Stimulated activated CD8-positive, alpha-beta memory T cell treated with anti-CD3 and anti-CD28 coated beads, Interleukin-7, amount 100 ng/mL, for 48 hours (primary cell): ENCODE measurements around the gene CHST4.
A peak's percentile ranks its signal among the peaks of the same experiment; 100 is the strongest.
"Not testable (repeated sequence)": the region's sequence is repeated elsewhere in the genome, so short reads cannot be mapped to it uniquely, and the experiment has no call there.

Experiments used
- DNase-seq, 2 donors: peaks; one replicate each; pipeline ENCODE4 v3.0.0-alpha.2; 2020; ENCODE audit warnings: low read depth in 1 of 2; ENCODE audit errors: extremely low read depth in 1 of 2

CHST4 gene

DNA sequence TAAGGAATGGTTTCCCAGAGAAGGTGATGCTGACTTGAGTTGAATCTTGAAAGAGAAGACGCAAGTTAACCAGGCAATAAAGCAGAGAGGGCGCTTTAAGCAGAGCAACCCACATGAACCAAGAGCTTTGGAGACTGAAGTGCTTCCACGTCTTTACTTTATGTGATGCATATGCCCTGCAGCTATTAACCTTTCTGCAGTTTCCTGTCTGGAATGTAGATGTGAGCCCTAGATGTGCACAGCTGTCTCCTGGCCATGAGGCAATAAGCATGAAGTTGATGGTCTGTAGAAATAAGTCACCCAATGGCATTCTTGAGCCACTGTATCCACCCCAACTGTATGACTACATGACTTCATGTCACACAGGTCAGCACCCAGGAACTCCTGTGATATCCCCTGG, 5.7 kb upstream of the CHST4 start:
- DNase-seq: no peak

DNA sequence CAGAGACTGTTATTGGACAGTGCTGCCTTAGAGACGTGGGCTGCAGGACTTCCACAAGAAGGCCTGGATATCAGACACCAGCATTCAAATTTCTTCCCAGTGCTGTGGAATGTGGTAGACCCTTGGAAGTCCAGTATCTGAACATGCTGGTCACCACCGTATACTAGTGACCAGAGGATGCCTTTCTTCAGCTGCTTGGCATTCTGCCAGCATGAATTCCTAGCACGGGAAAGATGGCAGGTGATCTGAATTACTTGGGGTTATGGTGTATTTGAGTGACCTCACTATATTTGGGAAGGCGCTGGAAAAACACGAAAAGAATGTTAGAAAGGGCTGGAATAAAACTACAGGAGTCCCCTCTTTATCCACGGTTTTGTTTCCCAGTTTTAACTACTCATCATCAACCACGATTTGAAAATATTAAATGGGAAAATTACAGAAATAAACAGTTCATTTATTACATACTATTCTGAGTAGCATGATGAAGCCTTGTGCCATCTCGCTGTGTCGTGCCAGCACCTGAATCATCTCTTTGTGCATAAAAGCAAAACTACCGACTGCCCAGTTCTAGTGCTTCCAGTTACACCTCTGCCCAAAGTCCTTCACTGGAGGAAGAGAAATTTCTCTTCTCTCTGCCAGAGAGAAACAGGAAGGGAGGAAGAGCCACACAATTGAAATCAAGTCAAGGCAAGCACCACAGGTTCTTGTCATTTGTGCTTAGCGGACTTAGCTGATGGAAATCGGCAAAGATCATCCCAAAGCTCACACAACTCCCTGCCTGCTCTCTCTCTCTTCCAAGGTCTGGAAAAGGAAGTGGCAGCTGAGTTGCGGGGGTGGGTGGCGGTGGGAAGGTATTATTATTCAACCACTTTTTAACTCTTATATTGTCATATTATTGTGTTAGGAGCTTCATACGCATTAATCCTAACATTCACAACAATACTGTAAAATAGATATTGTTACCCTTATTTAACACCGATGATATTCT, 1.4 kb upstream of the CHST4 start:
- DNase-seq: no peak

DNA sequence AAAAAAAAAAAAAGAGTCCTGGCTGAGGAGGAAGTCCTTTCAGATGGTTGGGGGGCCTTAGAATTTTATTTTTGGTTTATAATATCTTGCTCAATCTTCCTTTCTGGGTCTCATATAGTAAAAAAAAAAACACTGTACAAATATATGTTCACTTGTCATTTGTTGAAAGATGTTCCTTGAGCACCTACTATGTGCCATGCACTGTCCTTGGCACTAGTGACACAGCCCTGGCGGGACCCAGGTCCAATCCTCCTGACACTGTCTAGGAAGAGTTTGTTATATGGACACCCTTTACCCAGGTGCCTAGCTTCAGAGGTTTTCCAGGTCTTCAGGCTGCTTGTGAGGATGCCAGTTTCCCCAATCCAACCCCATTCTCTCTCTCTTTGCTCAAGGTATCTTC, 2.0 kb downstream of the CHST4 start:
- no peak for DNase-seq

DNA sequence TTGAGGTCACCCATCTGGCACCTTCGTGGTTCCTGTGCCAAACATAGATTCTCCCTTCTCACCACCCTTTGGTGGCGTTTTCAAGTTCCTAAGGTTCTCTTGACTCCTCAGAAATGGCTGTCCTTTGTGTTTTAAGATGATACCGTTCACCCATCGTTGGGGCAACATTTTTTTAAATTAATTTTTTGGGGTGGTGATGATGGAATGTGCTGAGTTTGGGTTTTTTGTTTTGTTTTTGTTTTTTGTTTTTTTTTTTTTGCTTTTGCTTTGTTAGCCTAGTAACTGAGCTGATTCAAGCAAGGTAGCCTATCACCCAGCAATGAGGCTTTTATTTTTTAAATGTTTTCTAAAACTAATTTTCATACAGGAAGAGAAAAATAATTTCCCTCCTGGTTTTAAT, 2.6 kb downstream of the CHST4 start:
- no peak for DNase-seq

DNA sequence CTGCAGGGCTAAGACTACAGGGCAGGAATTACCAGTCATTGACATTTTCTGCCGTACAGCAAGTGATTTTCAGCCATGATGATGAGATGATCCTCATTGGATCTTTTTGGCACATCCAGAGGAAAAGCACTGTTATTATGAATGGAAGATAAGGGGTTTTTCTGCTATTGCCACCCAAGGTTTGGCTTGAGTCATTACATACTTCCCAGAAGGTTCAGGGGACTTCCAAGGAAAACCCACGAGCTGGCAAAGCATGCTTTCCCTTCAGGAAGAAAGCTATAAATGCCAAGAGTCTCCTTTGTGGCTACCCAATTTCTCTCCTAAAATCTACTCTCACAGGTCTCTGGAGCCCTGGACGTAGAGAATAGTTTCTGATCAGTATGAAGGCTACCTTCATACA, 6.1 kb downstream of the CHST4 start:
- DNase-seq: no peak

DNA sequence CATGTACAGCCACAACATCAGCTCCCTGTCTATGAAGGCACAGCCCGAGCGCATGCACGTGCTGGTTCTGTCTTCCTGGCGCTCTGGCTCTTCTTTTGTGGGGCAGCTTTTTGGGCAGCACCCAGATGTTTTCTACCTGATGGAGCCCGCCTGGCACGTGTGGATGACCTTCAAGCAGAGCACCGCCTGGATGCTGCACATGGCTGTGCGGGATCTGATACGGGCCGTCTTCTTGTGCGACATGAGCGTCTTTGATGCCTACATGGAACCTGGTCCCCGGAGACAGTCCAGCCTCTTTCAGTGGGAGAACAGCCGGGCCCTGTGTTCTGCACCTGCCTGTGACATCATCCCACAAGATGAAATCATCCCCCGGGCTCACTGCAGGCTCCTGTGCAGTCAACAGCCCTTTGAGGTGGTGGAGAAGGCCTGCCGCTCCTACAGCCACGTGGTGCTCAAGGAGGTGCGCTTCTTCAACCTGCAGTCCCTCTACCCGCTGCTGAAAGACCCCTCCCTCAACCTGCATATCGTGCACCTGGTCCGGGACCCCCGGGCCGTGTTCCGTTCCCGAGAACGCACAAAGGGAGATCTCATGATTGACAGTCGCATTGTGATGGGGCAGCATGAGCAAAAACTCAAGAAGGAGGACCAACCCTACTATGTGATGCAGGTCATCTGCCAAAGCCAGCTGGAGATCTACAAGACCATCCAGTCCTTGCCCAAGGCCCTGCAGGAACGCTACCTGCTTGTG, 10.7 kb downstream of the CHST4 start:
- no peak for DNase-seq

DNA sequence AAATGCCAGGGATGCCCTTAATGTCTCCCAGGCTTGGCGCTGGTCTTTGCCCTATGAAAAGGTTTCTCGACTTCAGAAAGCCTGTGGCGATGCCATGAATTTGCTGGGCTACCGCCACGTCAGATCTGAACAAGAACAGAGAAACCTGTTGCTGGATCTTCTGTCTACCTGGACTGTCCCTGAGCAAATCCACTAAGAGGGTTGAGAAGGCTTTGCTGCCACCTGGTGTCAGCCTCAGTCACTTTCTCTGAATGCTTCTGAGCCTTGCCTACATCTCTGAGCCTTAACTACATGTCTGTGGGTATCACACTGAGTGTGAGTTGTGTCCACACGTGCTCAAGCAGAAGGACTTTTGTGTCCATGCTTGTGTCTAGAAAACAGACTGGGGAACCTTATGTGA, 11.4 kb downstream of the CHST4 start:
- DNase-seq: no peak

DNA sequence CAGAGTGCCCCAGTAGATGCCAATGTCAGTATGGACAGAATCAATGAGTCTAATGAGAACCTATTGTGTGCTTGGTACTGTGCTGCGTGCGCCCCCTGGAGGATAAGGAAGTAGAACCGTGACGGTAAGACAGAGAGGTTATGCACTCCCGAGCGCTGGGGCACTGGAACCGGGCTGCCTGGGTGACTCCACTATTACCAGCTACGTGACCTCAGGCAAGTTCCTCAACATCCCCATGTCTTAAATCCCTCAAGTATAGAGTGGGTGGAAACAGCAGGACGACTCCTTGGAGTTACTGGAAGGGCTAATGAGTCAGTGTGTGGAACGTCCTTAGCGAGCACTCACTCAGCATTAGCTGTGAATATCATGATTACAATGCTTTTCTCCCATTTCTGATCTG, 16.2 kb downstream of the CHST4 start:
- peak; percentile 6 to 29 for DNase-seq

DNA sequence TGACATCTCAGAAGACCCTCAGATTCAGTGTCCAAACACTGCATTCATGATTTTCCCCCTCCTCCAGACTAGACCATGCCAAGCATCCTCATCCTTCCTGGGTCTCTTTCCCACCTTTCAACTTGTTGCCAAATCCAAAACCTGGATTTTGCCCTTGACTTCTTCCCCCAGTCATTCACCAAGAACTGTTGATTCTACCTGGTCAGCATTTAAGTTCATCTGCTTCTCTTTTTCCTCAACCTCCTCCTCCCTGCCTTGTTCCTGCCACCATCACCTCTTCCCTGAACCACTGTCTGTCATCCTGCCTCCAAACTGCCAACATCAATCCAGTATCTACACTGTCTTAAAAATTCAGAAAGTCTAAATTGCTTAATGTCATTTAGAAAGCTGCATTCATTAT, 20.9 kb downstream of the CHST4 start:
- no peak for DNase-seq

DNA sequence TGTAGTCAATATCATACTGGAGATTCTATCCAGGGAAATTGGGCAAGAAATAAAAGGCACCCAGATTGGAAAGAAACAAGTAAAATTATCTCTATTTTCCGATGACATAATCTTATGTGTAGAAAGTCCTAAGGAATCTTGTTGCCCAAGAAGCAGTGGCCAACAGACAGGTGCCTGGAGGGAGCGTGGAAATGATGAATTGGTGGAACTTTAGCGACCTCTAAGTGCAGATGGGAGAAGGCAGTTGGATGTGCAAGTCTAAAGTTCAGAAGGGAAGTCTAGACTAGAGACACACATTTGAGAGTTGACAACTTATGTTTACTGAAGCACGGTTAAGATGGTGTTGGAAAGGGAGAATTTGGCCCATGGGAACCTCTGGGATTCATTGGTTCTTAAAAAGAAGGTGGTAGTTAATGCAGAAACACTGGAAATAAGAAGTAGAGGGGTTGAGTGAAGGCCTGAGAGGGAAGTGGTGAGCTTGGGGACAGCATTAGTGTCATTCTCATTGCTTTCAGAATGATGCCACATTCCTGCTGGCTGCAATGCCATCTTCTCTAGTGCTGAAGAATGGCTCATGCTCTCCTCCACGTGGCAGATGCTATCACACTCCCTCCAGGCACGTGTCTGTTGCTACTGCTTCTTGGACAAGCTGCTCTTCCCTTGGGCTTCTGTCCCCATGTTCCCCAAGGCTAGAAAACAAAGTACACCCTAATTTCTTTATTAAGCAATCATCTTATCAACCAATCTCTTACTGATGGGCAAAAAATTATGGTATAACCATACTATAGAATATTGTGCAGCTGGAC, 26.7 kb downstream of the CHST4 start:
- DNase-seq: no peak

DNA sequence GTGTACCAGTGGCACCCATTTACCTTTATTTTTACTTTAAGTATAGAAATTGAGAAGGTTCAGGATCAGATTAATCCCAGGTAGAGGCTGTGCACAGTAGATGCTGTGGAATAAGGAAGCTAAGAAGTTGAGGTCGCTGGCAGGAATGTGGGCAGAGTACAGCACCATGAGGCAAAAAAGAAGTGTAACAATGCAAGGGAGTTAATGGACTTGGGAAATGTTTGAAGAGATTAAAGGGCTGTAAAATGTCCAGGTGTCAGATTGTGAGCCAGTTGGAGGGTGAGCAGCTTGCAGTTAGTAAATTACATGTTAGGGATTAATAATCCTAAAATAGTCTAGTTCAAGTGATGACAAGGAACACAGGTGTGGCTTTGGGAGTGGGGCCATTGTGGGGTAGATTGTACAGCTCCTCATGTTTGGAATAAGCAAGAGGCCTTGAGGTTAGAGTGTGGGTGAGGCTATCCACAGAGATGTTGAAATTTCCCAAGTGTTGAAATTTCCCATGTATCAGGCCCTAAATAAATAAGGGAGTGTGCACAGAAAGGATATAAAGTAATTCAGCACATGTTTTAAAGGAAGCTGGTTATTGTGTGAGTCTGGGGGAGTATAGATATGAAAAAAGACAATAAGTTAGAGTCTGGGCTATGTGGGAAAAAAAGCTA, 29.1 kb downstream of the CHST4 start:
- no peak for DNase-seq

DNA sequence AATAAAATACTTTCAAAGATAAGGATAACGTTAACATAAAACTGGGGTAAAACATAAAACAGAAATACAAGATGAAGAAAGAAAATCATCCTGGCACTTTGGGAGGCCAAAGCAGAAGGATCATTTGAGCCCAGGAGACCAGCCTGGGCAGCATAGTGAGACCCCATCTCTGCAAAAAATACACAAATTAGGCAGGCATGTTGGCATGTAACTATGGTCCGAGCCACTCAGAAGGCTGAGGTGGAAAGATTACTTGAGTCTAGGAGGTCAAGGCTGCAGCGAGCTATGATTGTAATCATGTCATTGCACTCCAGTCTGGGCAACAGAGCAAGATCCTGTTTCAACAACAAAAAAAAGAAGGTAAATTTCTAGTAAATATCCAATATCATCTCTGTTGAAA, 31.1 kb downstream of the CHST4 start:
- DNase-seq: no peak

DNA sequence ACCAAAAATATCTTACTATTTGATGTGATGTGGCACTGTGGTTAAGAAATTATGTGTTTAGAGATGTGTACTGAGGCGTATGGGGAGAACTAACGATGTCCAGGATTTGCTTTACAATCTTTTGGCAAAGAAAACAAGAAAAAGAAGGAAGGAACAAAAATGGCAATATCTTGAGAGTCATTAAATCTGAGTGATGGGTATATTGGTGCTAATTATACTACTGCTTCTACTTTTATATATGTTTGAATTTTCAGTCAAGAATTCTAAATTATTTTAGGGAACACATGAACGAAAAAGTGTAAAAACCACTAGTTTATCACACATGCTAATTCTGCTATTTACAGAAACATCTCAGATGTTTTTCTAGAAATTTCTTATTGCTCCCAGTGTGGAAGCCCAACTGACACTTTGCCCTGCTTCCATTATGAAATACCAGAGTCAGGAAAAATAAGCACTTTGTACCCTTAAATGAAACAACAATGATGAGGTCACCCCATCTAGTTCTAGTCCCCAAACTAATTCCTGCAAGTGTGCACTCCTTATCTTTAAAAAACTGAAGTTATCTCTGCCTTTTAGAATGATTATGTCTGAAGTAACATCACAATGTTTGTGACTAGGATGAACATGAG, 31.8 kb downstream of the CHST4 start:
- no peak for DNase-seq

DNA sequence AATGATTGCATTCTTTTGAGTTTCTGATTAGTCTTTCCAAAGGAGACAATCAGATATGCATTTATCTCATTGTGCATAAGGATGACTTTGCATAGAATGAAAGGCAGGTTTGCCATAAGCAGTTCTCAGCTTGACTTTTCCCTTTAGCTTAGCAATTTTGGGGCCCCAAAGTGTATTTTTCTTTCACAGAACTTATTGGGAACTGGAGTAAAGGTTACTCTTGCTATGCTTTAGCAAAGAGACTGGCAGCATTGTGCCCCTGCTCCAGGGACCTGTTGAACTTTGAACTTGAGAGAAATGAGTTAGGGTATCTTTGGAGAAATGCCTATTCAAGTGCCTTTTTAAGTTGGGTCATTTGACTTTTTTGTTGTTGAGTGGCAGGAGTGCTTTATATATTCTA, 33.6 kb downstream of the CHST4 start:
- no peak for DNase-seq

DNA sequence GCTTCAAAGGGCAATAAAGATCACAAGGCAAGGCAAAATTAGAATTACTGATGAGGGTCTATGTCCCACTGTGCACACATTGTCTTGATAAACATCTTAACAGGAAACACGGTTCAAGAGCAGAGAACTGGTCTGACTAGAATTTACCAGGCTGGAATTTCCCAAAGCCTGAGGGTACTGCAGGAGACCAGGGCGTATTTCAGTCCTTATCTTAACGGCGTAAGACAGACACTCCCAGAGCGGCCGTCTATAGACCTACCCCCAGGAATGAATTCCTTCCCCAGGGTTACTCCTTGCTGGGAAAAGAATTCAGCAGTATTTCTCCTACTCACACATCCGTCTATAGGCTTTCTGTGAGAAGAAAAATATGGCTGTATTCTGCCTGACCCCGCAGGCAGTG, 35.7 kb downstream of the CHST4 start:
- not testable (repeated sequence) for DNase-seq

DNA sequence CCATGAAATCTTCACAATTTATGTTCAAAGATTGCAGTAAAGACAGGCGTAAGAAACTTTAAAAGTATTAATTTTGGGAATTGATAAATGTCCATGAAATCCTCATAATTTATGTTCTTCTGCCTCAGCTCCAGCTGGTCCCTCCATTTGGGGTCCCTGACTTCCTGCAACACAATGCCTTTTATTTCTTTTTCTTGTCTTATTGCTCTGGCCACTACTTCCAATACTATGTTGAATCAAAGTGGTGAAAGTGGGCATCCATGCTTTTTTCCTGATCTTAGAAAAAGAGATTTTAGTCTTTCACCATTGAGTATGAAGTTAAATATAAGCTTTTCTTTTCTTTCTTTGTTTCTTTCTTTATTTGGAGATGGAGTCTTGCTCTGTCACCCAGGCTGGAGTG, 36.3 kb downstream of the CHST4 start:
- DNase-seq: no peak

DNA sequence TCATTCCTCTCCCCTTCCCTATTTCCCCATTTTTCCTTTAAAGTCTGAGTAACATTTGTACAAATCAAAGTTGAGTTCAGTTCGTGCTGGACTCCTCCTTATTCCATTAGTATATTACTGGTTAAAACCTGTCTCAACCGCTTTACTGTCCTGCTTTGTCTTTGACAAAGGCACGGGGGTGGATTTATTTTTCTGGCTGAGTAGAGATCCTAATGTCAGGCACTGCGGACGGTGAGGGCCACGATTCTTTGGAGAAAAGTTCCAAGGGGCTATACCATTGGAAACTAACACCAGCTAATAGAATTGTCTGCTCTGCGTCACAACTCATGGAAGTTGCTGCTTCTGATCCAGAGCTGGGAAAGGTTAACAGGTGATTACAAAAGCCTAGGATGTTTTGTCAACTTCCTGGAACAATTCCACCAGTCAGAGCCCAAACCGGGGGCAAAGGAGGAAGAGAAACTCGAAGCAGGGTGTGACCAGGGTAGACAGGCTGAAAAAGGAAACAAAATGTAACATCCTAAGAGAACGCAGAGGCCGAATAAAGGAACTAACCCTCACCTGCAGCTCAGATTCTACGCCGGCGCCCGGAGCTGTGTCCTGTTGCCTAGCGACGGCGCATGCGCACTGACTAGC, 38.2 kb downstream of the CHST4 start:
- DNase-seq: no peak

DNA sequence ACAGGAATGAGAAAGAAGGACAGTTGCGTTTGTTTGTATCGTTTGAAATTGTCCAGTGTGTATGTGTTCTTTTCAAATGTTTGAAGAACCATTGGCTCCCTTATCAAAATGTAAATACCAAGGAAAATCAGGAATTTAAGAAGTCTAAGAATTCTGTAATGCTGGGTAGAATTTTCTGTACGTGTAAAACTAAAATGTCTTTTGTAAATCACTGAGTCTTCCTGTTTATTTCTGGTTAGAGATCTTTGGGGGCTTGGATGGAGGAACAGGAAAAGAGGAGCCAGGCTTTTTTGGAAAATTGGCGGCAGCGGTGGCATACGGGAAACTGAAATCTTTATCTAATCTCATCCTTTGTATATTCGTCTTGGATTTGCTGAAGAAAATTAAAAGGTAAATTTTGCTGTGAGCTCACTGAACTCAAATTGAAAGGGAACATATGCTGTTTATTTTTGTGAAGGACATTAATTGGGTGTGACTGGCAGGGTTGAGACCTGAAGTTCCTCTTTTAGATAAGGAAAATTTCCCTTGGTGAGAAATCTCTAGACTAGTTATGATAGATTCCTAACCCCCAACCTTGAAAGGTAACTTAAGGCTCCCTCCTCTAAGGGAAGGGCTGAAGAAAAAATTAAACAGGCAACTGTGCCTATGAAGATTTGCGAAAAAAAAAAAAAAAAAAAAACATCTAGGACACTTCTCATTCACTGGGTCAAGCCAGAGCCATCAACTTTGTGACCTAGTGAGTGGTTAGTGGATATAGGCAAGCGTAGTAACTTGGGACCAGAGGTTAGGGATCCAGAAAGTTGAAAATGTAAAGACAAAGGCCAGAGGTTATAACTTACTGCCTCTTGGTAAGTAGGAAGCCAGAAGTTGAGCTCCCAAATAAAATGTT, 39.8 kb downstream of the CHST4 start:
- DNase-seq: no peak

DNA sequence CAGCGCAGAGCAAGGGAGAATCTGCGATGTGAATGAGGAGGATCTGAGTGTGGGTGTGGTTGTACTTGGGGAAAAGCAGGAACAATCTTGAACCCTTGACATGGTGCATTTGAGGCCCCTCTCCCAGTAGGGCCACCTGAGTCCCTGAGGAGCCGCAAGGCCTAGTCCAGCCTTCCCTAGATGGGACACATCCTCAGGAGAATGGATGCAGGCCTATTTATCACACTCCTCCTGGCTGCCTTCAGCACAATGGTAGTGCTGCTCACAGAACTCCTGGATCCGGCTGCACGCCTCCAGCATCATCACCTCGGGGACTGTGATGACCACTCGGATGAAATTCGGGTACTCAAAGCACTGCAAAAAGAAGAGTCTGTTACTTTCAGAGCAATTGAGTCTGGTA, 41.7 kb downstream of the CHST4 start:
- no peak for DNase-seq
